ENCODE results near the gene INSC. TPM values are rescaled to one million over a fixed set of nuclear protein-coding genes. Genes with fewer than 3 reads are reported as not detected.
A peak's percentile ranks its signal among the peaks of the same experiment; 100 is the strongest.

The INSC gene
- total and polyA plus RNA-seq, 9 of the 15 experiments (the other 6 are each of a cell fraction or from before 2014, with no cell fraction given): not detected

GRCh38 chr11:15106201-15106965 is 8.3 kb upstream of the INSC start:
- BruUV-seq (replicated peaks): no TSS peak
- DNase-seq (ENCODE audit: extremely low read depth in 1 of 4, low spot score in 3 of 4) (peak in 1 of 4 experiments; percentile 8), ATAC-seq (no peak), FAIRE-seq (no peak)
- Histone ChIP-seq H4K20me1 (replicated peaks; ENCODE audit: control insufficient read depth, insufficient read depth, low read length) (no peaks in the 10 kb centered on the region), H3K36me3 (ENCODE audit: control insufficient read depth, insufficient read depth, low read length) (no peaks in the 10 kb centered on the region), H3K9me3 (replicated peaks; ENCODE audit: control insufficient read depth, insufficient read depth, low read depth, low read length) (no peaks in the 10 kb centered on the region), H3K4me2 (ENCODE audit: insufficient read depth, low read length) (no peak overlapping the region), H3K27ac (ENCODE audit: extremely low read depth, low read depth, low read length) (no peak overlapping the region), H3K4me1 (replicated peaks in 1 of 2; ENCODE audit: control insufficient read depth in 2 of 2, insufficient read depth in 2 of 2, low read length in 2 of 2) (no peaks in the 10 kb centered on the region), H3K27me3 (ENCODE audit: control insufficient read depth in 2 of 2, insufficient read depth in 2 of 2, low read length in 2 of 2) (no peaks in the 10 kb centered on the region), H3K9ac (ENCODE audit: insufficient read depth in 1 of 2, low read depth in 2 of 2, low read length in 2 of 2) (no peak overlapping the region), H2AFZ (ENCODE audit: low read depth, low read length) (no peak overlapping the region), H3K4me3 (no peak overlapping the region), H3K9me1 (ENCODE audit: control insufficient read depth, insufficient read depth, low read length) (no peaks in the 10 kb centered on the region), H3K79me2 (ENCODE audit: control insufficient read depth, insufficient read depth, low read length) (no peaks in the 10 kb centered on the region)
- ChIA-PET CTCF (ENCODE audit: low intra/inter-chr PET ratio) (interaction anchor here (0.7 kb wide), 1 partner anchor 103 kb away, joined by 3 read pairs; no protein-coding TSS in a partner anchor), POLR2A (interaction anchor here (0.6 to 0.8 kb wide), 2 partner anchors 10 kb away, joined by 3 read pairs; no protein-coding TSS in a partner anchor)
- 2% methylated on average over 7 of the region's 8 CpGs for WGBS (ENCODE audit: insufficient coverage, low coverage, missing lambda C conversion rate)
- TF ChIP-seq TBP (optimal IDR thresholded peaks at IDR 0.05; ENCODE audit: low read depth, low read length) (no peak), TAF1 (IDR thresholded peaks at IDR 0.05; ENCODE audit: control insufficient read depth, extremely low read depth, insufficient read depth, low read length, severe bottlenecking) (no peak), DLX4 (CRISPR knock-in tag; IDR thresholded peaks at IDR 0.05) (no peak), KLF1 (tag; IDR thresholded peaks at IDR 0.05) (no peak), FOSL1 (tag; conservative IDR thresholded peaks at IDR 0.05) (peak; percentile 68)
- in situ Hi-C loops (cut with MboI): no loop called here
- intact Hi-C loops (cut with micrococcal nuclease): no loop called here
